ENCODE results near the gene WDR83. TPM values are rescaled to one million over a fixed set of nuclear protein-coding genes. Genes with fewer than 3 reads are reported as not detected.
A peak's percentile ranks its signal among the peaks of the same experiment; 100 is the strongest.

Gene WDR83
- total RNA-seq, 1 experiment from 2014 or later = 19.4 TPM

- Histone ChIP-seq H3K36me3 (ENCODE audit: insufficient read depth, low read length, poor library complexity, severe bottlenecking) (peaks cover 36% of the 10 kb centered on the region), H3K9me3 (ENCODE audit: low read depth, low read length, poor library complexity, severe bottlenecking) (no peaks in the 10 kb centered on the region), H3K4me1 (ENCODE audit: insufficient read depth, low read length, poor library complexity, severe bottlenecking) (no peaks in the 10 kb centered on the region), H3K27ac (ENCODE audit: low read depth, low read length, poor library complexity, severe bottlenecking) (peak within 1 kb of the TSS; percentile 100), H3K27me3 (replicated peaks; ENCODE audit: insufficient read depth, low read depth, low read length, poor library complexity) (no peaks in the 10 kb centered on the region), H3K4me3 (ENCODE audit: low read depth, low read length, poor library complexity, severe bottlenecking) (peak within 1 kb of the TSS; percentile 77)
- TF ChIP-seq CTCF (conservative IDR thresholded peaks at IDR 0.05; ENCODE audit: low read depth, low read length) (no peak), EZH2 (IDR thresholded peaks at IDR 0.05; ENCODE audit: borderline replicate concordance, low read depth, low read length, poor library complexity, severe bottlenecking) (no peak)
- TSS peak; percentile 78 for BruUV-seq (replicated peaks)
- intact Hi-C loops (cut with micrococcal nuclease; ENCODE audit: unreplicated experiment) = loop anchor here (5.0 kb wide), 1 partner anchor 111 kb away; the partner anchor contains the start of gene JUNB
- DNase-seq (ENCODE audit: low spot score) = peak; percentile 100
- ChIA-PET POLR2A (ENCODE audit: low non-redundant PET) (interaction anchor here (0.5 kb wide), 1 partner anchor 941 kb away, joined by 8 read pairs; no protein-coding TSS in a partner anchor), CTCF (interaction anchor here (0.7 to 0.9 kb wide), 2 partner anchors 12 to 86 kb away, joined by 3 to 7 read pairs; a partner anchor contains a TSS)
These were observed 14.7 kb downstream of the WDR83 start, which contains the start of gene DHPS for GRCh38 chr19:12681074-12681987. DHPS (minus strand) TSS chr19:12681880; CDS start chr19:12681766, 114 bp downstream.

DNA sequence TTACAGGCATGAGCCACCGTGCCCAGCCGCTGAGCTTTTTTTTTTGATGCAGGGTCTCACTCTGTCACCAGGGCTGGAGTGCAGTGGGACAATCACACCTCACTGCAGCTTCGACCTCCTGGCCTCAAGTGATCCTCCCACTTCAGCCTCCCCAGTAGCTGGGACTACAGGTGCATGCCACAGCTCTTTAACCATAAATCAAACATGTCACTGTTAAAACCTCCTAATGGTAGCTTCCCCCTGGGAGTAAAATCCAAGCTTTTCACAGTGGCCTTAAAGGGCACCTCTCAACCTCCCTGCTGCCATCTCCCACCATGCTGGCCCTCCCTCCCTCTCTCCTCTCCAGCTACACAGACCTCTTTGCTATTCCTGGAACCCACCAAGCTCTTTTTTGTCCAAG, 19.2 kb downstream of the WDR83 start:
- TF ChIP-seq EZH2 (IDR thresholded peaks at IDR 0.05; ENCODE audit: borderline replicate concordance, low read depth, low read length, poor library complexity, severe bottlenecking) (no peak), CTCF (conservative IDR thresholded peaks at IDR 0.05; ENCODE audit: low read depth, low read length) (no peak)
- H3K27ac ChIP-seq (ENCODE audit: low read depth, low read length, poor library complexity, severe bottlenecking) = no peak overlapping the region
- no peaks in the 10 kb centered on the region for H3K36me3 ChIP-seq (ENCODE audit: insufficient read depth, low read length, poor library complexity, severe bottlenecking)
- ChIA-PET CTCF (interaction anchor here (0.7 kb wide), 1 partner anchor 595 kb away, joined by 8 read pairs; no protein-coding TSS in a partner anchor), POLR2A (ENCODE audit: low non-redundant PET) (no interaction called here)
- intact Hi-C loops (cut with micrococcal nuclease; ENCODE audit: unreplicated experiment) = no loop called here
- H3K9me3 ChIP-seq (ENCODE audit: low read depth, low read length, poor library complexity, severe bottlenecking) = no peaks in the 10 kb centered on the region
- no TSS peak for BruUV-seq (replicated peaks)
- DNase-seq (ENCODE audit: low spot score) = no peak
- no peak overlapping the region for H3K4me3 ChIP-seq (ENCODE audit: low read depth, low read length, poor library complexity, severe bottlenecking)
- H3K4me1 ChIP-seq (ENCODE audit: insufficient read depth, low read length, poor library complexity, severe bottlenecking) = no peaks in the 10 kb centered on the region
- no peaks in the 10 kb centered on the region for H3K27me3 ChIP-seq (replicated peaks; ENCODE audit: insufficient read depth, low read depth, low read length, poor library complexity)

- POLR2A ChIA-PET (ENCODE audit: low non-redundant PET) = interaction anchor here (0.6 to 0.7 kb wide), 2 partner anchors 16 to 85 kb away, joined by 3 to 13 read pairs; no protein-coding TSS in a partner anchor
- Histone ChIP-seq H3K4me3 (ENCODE audit: low read depth, low read length, poor library complexity, severe bottlenecking) (no peak within 1 kb of the TSS), H3K27ac (ENCODE audit: low read depth, low read length, poor library complexity, severe bottlenecking) (no peak within 1 kb of the TSS), H3K4me1 (ENCODE audit: insufficient read depth, low read length, poor library complexity, severe bottlenecking) (no peaks in the 10 kb centered on the region), H3K9me3 (ENCODE audit: low read depth, low read length, poor library complexity, severe bottlenecking) (no peaks in the 10 kb centered on the region), H3K36me3 (ENCODE audit: insufficient read depth, low read length, poor library complexity, severe bottlenecking) (no peaks in the 10 kb centered on the region), H3K27me3 (replicated peaks; ENCODE audit: insufficient read depth, low read depth, low read length, poor library complexity) (no peaks in the 10 kb centered on the region)
- intact Hi-C loops (cut with micrococcal nuclease; ENCODE audit: unreplicated experiment) = no loop called here
- DNase-seq (ENCODE audit: low spot score) = no peak
- TF ChIP-seq CTCF (conservative IDR thresholded peaks at IDR 0.05; ENCODE audit: low read depth, low read length) (no peak), EZH2 (IDR thresholded peaks at IDR 0.05; ENCODE audit: borderline replicate concordance, low read depth, low read length, poor library complexity, severe bottlenecking) (no peak)
- CTCF ChIA-PET = no interaction called here
- BruUV-seq (replicated peaks) = no TSS peak
These were observed 21.0 kb downstream of the WDR83 start, which contains the start of gene GNG14 for GRCh38 chr19:12687496-12688196. GNG14 (plus strand) TSS chr19:12687998; CDS start chr19:12688049, 51 bp downstream.

Measured in A673 (cell line).